Activated CD8-positive, alpha-beta memory T cell treated with anti-CD3 and anti-CD28 coated beads, Interleukin-2, amount 50 U/mL, for 1 hour (primary cell): Measurements from ENCODE around the gene LOXHD1.

Experiments used
- DNase-seq: peaks from one replicate; pipeline ENCODE4 v3.0.0-alpha.2; 2020; ENCODE audit errors: extremely low read depth

LOXHD1 gene

DNA sequence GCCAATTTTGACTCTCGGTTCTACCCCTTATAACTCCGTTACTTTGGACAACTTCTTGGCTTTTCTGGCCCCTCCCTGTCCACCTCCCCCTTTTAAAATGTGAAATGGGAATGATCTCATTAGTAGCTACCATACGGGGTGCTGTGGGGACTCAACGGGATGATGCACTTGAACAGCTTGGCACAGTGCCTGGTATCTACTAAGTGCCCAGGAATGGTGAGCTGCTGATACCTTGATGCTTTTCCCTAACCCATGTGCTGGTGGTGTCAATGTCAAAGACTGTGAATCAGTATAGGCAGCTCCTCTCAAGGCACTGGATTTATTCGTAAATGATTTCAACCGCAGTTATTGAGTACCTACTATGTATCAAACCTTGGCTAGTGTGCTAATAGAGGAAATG lies 204.2 kb downstream of the LOXHD1 start:
- DNase-seq = no peak

DNA sequence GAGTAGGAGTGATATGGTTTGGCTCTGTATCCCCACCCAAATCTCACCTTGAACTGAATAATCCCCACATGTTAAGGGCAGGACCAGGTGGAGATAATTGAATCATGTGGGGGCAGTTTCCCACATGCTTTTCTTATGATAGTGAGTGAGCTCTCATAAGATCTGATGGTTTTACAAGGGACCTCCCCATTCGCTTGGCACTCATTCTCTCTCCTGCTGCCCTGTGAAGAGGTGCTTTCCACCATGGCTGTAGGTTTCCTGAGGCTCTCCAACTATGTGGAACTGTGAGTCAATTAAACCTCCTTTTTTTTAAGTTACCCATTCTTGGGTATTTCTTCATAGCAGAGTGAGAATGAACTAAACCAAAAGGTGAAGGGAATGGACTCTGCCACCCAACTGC lies 207.5 kb downstream of the LOXHD1 start:
- DNase-seq = no peak

GRCh38 chr18:46449033-46449432 lies 208.0 kb downstream of the LOXHD1 start:
- DNase-seq = no peak

DNA sequence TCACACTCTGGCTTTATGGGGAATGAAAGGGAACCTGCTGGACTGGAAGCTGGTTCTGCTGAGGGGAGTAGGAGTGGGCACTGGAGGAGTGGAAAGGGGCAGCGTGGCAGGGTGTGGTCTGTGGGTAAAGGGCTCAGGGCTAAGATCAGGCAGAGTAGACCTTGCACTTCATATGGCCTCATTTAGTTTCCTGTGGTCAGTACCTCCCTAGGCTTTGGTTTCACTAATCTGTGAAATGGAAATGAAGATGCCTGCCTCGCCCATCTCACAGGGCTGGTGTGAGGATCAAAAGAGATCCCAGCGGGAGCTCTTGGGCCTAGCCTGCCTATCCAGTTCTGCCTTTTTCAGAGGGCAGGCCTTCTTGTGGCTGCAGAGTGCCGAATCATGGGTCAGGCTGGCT lies 208.7 kb downstream of the LOXHD1 start:
- DNase-seq = no peak

DNA sequence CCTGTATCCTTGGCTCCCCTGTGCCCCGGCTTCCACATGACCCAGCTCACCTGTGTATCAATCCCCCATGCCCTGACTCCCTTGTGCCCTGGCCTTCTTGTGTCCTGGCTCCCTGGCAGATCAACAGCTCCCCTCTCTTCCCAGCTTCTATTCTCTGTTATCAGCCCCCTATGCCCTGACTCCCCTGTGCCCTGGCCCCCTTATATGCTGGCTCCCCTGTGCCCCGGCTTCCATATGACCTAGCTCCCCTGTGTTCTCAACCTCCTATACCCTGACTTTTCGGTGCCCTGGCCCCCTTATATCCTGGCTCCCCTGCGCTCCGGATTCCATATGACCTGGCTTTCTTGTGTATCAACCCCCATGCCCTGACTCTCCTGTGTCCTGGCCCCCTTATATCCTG lies 209.2 kb downstream of the LOXHD1 start:
- DNase-seq = no peak

DNA sequence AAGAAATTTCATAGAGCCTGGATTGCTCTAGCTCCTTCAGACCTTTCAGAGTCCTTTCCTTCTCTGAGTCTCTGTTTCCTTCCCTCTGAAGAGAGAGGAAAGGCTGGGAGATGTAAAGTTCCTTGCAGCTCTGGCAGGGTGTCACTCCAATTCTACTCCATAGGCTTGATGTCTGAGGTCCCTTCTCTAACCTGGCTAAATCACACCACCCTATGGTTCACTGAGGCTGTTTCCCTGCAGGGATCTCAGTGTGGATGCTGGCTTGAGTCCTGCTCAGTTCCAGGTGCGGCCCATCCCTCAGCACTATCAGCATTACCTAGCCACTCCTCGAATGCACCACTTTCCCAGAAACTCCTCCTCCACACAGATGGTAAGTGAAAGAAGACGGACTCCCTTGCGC lies 209.7 kb downstream of the LOXHD1 start:
- no peak for DNase-seq

- no peak for DNase-seq
Measured at GRCh38 chr18:46445522-46446313, 211.3 kb downstream of the LOXHD1 start.

DNA sequence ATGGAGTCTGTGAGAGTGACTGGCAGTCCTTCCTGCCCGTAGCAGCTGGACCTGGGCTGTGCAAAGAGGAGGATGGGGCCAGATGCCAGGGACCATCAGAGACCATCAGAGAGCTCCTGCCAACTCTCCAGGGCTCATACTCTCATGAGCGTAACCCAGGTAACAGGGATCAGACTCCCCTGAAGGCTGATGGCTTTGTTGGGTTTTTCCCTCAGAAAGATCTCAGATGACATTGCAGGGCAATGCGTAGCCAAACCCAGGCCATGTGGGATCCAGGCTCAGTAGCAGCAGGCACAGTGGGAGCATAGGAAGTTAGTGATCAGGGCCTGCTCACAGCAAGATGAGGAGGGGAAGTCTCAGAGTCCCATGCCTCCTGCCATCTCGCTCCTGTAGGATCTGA lies 218.0 kb downstream of the LOXHD1 start:
- no peak for DNase-seq

DNA sequence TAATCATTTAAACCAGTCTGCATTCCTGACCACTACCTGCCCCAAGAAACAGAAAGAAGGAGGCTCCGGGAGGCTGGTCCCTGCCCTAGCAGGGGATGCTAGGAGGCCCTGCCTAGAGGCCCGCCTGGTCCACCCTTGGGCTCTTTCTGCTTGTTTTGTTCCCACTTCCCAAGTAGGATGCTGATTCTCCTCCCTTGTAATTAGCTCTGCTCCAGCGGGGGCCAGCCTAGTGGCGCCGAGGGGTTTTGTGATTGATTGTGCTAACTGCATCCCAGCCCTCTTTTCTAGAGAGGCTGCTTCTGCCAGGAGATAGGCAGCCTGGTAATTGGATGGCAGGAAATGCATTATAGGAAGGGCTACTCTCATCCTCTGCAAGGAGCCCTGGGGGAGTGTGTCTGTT lies 220.0 kb downstream of the LOXHD1 start:
- DNase-seq = no peak

DNA sequence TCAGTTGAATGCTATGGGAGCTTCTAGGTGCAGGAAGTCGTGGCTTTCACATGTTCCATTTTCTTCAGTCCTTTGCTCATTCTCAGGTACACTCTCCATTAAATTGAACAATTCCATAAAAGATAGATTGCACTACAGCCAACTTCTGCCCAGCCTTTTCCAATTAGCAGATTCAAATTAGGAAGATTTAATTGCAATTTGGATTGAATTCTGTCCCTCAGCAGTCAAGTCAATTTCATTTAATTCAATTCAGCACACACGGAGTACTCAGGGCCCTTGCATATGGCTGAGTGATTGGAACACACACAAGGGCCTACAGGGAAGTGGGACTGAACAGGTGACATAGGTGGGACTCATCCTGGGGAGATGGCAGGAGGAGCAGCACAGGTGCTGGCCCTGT lies 220.4 kb downstream of the LOXHD1 start:
- no peak for DNase-seq

DNA sequence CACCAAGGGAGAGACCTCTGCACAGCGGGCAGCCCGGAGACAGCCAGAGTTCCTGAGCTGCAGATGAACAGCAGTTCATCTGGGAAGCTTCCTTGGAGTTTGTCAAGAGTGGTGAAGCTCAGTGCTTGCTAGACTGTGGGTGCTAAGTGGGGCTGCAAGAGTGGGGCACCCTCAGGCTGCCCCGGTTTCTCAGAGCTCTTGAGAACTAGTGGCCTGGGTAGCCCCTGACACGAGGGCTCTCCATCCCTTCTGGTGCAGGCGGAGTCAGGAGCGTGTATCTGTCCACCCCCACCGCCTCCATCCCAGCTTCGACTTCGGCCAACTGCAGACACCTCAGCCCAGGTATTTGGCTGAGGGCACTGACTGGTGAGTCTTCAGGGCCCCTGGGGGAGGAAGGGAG lies 222.0 kb downstream of the LOXHD1 start:
- no peak for DNase-seq

GRCh38 chr18:46434629-46435028 lies 222.4 kb downstream of the LOXHD1 start:
- DNase-seq = no peak

DNA sequence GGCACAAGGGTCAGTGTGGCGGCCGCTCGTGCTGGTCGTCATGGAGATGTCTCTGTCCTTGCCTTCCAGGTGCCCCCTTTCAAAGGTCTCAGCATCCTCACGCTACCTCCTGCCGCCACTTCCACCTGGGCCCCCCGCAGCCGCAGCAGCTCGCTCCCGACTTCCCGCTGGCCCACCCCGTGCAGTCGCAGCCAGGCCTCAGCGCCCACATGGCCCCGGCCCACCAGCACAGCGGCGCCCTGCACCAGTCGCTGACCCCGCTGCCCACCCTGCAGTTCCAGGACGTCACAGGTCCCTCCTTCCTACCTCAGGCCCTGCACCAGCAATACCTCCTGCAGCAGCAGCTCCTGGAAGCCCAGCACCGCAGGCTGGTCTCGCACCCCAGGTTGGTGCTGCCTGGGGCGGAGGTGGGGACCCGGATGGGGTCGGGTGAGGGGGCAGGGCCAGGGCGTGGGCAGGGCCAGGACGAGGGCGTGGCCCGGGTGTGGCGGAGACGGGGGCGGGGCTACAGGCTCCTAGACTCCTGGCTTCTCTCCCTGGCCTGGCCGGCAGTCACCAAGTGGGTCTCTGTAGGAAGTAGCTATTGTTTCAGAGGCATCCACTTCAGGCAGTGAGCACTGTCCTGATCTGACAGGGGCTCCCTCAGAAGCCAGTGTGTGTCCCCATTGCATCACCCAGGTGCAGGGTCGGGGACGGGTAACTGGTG lies 223.7 kb downstream of the LOXHD1 start:
- no peak for DNase-seq

GRCh38 chr18:46431522-46432171 lies 225.4 kb downstream of the LOXHD1 start:
- DNase-seq = no peak

- no peak for DNase-seq
Measured at GRCh38 chr18:46429649-46430224, 227.3 kb downstream of the LOXHD1 start.

- no peak for DNase-seq
Measured at GRCh38 chr18:46429130-46429529, 227.9 kb downstream of the LOXHD1 start.

DNA sequence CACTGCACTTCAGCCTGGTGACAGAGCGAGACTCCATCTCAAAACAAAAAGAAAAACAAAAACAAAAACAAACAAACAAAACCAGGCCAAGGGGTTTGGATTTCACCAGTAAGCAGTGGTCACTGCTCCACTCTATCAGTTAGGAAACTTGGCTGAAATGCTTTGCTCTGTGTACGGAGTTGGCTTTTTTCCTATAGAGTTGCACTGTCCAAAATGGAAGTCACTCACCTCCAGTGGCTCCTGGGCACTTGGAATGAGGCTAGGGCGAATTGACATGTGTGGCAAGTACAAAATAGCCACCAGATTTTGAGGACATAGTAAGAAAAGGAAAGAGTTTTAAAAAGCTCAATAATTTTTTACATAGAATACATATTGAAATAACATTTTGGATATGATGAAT lies 228.7 kb downstream of the LOXHD1 start:
- no peak for DNase-seq

DNA sequence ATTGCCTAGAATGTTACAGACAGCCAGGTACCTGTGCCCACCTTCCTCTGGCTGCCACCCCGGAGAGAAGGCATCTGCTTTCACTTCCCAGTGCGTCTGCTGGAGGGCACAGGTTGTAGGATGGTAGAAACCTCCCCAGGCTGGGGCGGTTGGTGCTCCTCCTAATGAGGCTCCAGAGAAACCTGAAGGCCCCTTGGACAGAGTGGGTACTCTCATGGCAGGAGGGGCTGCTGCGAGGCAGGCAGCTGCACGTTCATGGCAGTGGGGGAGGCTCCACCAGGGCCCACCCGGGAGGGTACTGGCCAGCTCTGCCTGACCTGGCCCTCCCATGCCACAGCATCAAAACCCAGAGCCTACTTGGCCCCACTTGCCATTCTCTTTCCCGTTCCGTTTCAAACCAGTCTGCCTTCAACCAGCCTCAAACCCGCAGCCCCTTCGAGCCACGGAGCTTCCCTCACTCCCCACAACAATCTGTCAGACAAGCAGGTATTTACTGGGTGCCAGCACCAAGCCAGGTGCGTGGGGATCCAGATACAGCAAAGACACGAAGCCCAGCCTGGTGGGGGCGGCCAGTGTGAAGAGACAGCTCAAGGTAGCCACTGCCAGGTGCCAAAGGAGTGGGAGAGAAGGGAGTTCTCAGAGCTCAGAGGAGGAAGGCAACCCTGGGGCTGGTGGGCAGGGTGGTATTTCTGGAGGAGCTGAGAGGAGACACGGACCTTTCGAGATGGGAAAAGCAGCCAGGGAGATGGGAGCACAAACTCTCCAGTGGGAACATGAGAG lies 229.6 kb downstream of the LOXHD1 start:
- no peak for DNase-seq
